Islet of Langerhans (tissue), 1 donor: Measurements from ENCODE around the gene AGPS.
"Not testable (repeated sequence)": the region's sequence is repeated elsewhere in the genome, so short reads cannot be mapped to it uniquely, and the experiment has no call there.

ENCODE experiments used
- FAIRE-seq: peaks from one replicate; lab custom pipeline; 2011; peaks lifted over from hg19 to GRCh38; lab: Jason Lieb, UNC

AGPS gene

DNA sequence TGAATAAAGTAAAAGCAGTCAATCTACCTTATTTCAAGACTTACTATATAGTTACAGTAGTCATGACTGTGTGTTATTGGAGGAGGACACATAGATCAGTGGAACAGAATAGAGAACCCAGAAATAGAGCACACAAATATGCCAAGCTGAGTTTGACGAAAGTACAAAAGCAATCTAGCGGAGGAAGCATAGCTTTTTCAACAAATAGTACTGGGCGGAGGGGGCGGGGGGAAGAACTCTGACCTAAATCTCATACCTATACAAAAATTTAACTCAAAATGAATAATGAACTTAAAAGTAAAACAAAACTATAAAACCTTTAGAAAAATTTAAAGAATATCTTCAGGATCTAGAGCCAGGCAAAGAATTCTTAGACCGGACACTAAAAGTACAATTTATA is 139.1 kb downstream of the AGPS start:
- no peak for FAIRE-seq

DNA sequence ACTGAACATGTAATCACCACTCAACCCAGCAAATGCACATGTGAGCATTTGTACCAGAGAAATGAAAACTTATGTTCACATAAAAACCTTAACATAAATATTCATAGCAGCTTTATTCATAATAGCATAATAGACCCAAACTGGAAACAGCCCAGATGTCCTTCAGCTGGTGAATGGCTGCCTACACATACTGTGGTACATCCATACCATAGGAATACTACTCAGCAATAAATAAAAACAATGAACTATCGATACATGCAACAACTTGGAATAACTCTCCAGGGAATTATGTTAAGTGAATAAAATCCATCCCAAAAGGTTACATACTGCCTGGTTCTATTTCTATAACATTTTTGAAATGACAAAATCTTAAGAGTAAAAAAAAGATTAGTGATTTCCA is 140.0 kb downstream of the AGPS start:
- no peak for FAIRE-seq

GRCh38 chr2:177533253-177533652 is 140.7 kb downstream of the AGPS start:
- FAIRE-seq: no peak

DNA sequence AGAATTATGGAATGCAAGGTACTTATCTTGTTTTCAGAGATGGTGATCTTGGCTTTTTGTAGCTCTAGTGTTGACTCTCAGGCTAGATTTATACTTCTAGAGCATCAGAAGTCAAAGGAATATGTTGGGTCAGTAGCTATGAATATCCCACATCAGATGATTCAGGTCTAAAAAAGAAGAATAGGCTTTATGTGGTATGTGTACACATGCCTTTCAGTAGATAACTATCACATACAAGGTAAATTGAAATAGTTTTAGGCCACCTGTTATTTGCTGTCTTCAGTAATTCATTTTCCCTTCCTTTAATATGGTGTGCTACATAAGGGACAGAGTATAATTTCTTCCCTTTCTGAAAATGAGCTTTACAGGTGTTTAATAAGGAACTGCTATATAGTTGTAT is 142.4 kb downstream of the AGPS start:
- FAIRE-seq: no peak

- FAIRE-seq: no peak
Observed at GRCh38 chr2:177535958-177536504, 143.5 kb downstream of the AGPS start.

DNA sequence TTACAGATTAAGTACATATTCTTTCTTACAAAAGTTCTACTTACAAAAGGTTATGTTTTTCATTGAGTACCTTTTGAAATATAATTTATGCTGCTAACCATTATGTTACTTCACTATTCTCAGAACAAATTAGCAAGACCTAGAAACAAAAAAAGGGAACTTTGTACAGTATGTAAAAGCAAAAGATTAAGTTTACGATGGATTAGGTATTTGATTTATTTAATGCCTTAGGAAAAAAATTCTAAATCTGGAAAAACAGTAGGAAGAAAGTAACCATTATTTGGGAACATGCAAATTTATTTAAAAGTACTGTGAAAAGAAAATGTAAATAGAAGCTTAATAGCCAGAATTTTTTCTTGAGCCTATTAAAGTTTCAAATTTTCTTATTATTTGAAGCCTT is 144.6 kb downstream of the AGPS start:
- peak; percentile 17 for FAIRE-seq

- no peak for FAIRE-seq
Observed at GRCh38 chr2:177537636-177538035, 145.1 kb downstream of the AGPS start.

- FAIRE-seq: no peak
Observed at GRCh38 chr2:177538323-177538722, 145.8 kb downstream of the AGPS start.

DNA sequence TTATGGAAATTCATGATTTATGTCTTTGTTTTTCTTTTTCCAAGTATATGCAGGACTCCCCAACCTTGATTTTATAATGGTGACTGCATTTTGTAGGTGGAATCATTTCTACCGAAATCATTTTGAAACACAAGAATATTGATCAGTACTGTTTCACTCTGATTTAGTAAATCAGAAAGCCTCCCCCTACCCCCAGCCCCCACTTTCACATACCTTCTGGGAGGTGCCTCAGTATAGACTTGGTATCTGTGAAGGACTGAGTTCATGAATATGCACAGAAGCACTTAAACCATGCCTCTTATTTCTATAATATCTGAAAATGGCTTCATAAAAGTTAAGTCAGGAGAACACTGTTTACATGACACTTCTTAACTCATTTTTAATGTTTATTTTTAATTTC is 147.7 kb downstream of the AGPS start:
- no peak for FAIRE-seq

DNA sequence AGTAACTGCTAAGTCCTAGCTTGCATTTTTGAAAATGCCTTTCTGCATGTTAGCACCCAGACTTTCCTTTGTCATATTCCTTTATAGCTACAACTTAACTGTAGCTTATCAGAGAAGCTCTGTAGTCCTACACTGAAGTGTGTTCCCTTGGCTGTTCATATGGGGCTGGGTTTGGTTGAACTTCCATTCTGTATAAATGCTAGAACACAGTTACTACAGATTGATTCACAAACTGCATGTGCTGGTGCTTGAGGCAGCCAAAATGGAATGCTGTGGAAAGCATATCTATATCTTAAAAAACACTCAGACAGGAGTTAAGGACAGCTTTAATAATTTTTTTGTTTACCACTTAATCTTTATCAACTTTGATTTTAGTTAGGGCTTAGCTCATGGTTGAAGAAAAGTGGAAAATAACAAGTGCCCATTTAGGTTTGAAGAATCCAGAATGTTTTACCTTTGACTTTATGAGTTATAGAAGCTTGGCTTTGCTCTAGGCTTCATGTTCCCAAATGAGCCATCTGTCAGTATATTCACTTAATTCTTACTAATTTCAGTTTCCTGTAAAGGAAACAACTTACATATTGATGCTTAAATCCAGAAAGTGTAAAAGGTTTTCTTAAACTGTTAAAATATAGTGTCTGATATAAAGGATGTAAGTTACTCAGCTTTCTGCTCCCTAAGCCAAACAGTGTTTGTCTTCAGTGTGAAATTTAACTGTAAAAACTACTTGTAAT is 148.9 kb downstream of the AGPS start:
- no peak for FAIRE-seq

DNA sequence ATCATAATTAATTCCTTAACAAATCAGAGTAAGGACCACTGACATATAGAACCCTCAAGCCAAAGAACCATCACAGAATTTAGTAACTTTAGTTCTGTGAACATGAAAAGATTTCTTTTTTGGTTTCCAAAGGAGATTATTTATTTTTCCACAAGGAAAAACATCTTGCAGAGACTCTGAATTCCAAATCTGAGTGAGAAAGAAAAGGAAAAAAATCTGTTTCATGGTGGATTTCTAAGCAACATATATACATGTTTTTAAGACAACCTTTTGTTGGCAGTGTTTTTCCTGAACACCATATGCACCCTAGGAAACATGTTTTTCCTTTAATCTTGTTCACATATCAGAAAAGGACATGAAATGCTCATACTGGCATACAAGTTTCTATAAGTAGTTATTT is 149.8 kb downstream of the AGPS start:
- no peak for FAIRE-seq

DNA sequence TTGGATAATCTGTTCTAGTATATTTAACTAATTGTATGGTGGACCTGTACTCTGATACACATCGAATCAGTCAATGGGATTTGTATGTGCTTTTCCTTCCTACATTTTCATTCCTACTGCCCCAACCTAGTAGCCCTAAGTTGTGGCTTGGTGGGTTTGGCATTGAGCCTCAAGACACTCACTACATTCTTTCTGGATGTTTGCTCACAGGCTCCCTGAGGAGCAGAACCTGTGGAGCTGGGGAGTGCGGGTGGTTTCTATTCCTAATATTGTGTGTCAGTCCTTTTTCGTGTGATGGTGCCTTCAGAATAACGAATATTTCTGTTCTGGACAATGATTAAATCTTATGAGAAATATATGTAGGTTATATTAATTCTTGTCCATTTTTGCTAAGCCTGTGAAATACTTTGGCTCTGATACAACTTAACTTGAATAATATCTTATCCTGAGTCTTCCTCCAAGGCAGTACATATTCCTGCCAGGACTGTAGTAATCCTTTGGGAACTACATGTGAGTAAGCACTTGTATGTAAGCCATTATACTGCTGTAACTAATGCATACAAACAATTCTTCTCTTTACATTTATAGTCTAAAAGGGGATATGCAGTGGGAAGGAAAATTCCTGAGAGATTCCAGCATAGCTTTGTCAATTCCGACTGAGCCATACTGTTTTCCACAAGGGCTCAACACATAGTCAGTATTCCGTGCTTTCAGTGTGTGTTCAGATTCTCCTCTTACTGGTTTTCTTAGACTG is 150.6 kb downstream of the AGPS start:
- no peak for FAIRE-seq

GRCh38 chr2:177545143-177545542 is 152.6 kb downstream of the AGPS start:
- FAIRE-seq: no peak

- FAIRE-seq: no peak
Observed at GRCh38 chr2:177545981-177546585, 153.5 kb downstream of the AGPS start.

DNA sequence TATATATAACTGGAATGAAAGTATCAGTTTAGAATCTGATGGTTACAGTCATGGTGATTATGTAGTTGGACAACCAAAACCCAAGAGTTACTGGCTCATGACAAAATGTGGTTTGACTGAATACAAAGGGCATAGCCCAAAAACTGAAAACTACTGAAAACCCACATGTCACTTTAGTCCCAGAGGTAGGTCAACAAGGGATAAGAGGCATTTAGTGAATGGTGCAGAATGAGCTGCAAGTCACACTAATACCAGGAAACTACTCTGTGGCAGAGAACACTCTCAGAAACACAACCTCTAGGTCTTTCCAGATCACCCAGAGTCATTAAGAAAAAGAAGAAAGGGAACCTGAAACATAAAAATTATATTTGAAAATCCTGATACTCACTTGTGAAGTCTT is 154.5 kb downstream of the AGPS start:
- no peak for FAIRE-seq

DNA sequence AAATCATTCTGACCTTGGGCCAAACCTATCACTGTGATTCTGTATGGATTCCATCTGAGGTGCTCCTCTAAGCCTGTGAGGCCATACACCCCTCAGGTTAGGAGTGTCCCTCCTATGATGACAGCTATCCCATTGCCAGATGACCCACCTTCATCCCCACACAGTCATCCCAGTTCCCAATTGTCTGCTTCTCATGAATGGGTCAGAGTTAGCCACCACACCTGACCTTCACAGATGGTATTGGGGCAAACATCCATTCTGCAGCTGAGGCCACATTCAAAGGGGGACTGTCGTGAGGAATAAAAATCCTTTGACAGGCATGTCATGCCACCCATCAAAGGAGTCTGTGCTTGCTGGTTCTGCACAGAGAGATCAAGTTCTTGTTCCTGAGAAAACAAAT is 155.2 kb downstream of the AGPS start:
- no peak for FAIRE-seq

- no peak for FAIRE-seq
Observed at GRCh38 chr2:177548636-177549035, 156.1 kb downstream of the AGPS start.

DNA sequence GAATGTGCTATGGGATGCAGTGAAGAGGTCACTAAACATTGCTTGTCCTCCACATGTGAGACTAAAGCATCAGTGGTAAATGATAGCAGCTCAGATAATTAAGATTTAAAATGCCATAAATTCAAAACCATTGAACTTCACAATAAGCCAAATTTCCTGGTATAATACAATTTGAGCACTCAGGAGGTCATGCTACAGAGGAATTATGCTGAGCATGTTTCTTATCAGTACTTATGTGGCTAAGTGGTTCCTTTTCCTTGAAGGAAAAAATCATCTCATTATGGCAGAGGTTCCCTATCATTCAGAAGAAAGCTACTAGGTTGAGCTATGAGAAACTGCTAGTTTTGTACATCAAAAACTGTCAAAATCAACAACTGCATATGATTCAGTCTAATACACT is 156.6 kb downstream of the AGPS start:
- no peak for FAIRE-seq

DNA sequence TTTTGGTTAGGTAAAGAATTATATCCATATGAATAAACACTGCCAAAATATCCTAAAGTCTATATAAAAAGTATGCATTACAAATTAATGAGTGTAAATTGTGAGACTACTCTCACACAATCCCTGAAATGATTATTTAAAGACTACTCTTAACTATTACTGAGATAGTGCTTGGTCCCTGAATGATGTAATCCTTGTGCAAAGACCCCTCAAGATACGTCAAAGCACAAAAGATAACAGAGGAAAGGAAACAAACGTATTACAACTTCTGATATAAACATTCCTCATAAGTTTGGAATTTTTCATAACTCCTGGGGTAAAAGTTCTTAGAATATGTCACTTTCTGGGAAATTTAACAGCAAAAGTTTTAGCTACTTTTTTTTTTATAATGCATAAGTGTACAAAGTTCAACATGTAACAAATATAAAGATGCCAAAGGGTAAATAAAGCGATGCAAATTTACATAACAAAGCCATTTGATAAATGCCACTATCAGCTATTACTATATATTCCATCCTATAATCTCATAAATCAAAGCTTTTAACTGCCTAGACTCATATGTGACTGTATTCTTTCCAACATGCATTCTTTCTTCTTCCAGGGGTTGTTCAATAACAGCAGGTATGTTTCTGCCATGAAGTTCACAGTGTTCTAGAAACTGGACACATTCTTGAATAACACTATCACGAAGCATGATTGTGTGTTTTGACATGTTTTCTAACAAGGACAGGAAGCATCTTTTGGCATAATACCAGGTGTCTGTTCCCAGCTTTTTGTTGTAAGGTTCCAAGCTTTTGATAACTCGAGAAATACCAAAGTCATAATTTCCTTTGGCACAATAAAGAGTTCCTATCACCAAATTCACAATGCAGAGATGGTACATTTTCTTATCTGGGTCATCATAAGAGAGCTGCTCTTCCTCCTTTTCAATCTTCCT is 158.0 kb downstream of the AGPS start:
- FAIRE-seq: no peak

GRCh38 chr2:177551360-177551759 is 158.8 kb downstream of the AGPS start:
- FAIRE-seq: not testable (repeated sequence)

DNA sequence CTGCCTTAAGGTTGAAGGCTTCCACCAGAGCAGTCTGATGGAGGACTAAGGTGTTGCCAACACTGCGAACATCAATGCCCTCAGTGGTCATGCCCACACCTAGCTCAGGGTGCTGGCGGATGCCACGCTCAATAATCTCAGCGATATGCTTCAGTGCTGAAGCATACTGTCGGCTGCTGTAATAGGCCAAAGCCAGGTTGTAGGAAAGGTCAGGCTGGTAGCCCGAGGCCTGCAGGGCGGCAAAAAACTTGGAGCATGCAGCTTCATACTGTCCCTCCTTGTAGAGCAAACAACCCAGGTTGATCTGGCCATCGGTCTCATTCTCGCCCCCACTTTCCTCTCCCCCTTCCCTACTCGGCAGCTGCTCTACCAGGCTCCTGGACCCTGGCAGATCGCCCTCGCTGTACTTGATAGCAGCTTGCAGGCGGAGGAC is 159.4 kb downstream of the AGPS start:
- no peak for FAIRE-seq
